Mesothelial cell of epicardium (in vitro differentiated cells): ENCODE data around the gene SMC3. TPM values are rescaled to one million over a fixed set of nuclear protein-coding genes. Genes with fewer than 3 reads are reported as not detected.
"Not testable (repeated sequence)": the region's sequence is repeated elsewhere in the genome, so short reads cannot be mapped to it uniquely, and the experiment has no call there.

Experiments used
- DNase-seq, 2 experiments: peaks; one replicate each; pipeline ENCODE4 v3.0.0; 2021; ENCODE audit warnings: low spot score in 2 of 2; ENCODE audit not compliant: unreplicated experiment in 2 of 2
- H3K27ac Mint-ChIP-seq: 2 replicates; pipeline ENCODE4 v1.8.0; 2021; ENCODE audit warnings: mixed read lengths
- H3K27me3 Mint-ChIP-seq: 2 replicates; pipeline ENCODE4 v1.8.0; 2021; ENCODE audit warnings: low read depth, mixed read lengths
- H3K36me3 Mint-ChIP-seq: 2 replicates; pipeline ENCODE4 v1.8.0; 2021; ENCODE audit warnings: mixed read lengths
- H3K4me1 Mint-ChIP-seq: 2 replicates; pipeline ENCODE4 v1.8.0; 2021; ENCODE audit warnings: mixed read lengths
- H3K4me3 Mint-ChIP-seq: 2 replicates; pipeline ENCODE4 v1.8.0; 2021; ENCODE audit warnings: mild to moderate bottlenecking, moderate library complexity, mixed read lengths
- H3K9me3 Mint-ChIP-seq: 2 replicates; pipeline ENCODE4 v1.8.0; 2021; ENCODE audit warnings: mixed read lengths
- CTCF ChIP-seq: fragments of 200-600 bp; sonication (generic); IDR thresholded peaks from one replicate; pipeline ENCODE4 v1.5.0; 2021; ENCODE audit warnings: antibody characterized with exemption; ENCODE audit not compliant: unreplicated experiment
- total RNA-seq: library from RNA; stranded (reverse); gene quantifications from 3 replicates; pipeline ENCODE4 v1.2.1, GENCODE V29; 2021

The SMC3 gene
- total RNA-seq, 1 donor from 2014 or later: 47.2 TPM

DNA sequence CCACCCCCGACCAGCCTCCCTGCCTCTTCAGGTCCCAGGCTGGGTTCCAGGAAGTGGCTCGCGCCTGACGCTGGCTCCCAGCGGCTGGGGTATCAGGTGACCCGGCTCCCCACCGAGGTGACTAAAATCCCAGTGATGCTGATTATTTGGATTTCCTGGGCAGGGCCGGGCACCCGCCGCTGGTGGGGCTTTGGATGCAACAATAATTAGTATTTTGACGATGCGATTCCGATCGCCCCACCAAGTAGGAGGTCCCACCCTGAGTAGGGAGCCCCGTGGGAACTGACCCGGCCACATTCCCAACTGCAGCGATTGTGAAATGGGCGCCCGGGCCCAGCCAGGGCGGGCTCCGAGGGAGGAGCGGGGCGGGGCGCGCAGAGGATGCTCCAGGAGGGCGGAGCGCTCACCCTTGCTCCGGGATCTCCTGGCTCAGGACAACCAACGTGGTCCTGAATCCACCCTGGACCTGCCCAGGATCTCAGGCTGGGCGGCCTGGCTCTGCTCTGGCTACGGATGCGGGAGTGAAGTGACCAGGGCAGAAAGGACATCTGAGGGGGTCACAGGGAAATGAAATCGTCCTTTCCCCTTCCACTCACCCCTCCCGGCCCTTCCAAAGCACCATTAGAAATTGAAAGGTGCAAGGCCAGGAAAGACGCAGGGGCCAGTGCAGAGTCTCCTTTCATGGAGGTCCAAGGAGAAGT lies 37.2 kb upstream of the SMC3 start:
- DNase-seq: peak; percentile 39 to 67
- peaks cover 2% of the 10 kb centered on the region for H3K4me1 Mint-ChIP-seq
- H3K9me3 Mint-ChIP-seq: no peaks in the 10 kb centered on the region
- no peaks in the 10 kb centered on the region for H3K36me3 Mint-ChIP-seq
- no peak overlapping the region for H3K27ac Mint-ChIP-seq
- TF ChIP-seq CTCF: no peak
- peak overlapping the region; percentile 54 for H3K4me3 Mint-ChIP-seq
- peaks cover 27% of the 10 kb centered on the region for H3K27me3 Mint-ChIP-seq

GRCh38 chr10:110531687-110532086 lies 35.8 kb upstream of the SMC3 start:
- H3K4me3 Mint-ChIP-seq: no peak overlapping the region
- no peak overlapping the region for H3K27ac Mint-ChIP-seq
- peaks cover 2% of the 10 kb centered on the region for H3K4me1 Mint-ChIP-seq
- no peak for DNase-seq
- peaks cover 28% of the 10 kb centered on the region for H3K27me3 Mint-ChIP-seq
- no peak for TF ChIP-seq CTCF
- no peaks in the 10 kb centered on the region for H3K36me3 Mint-ChIP-seq
- H3K9me3 Mint-ChIP-seq: no peaks in the 10 kb centered on the region

DNA sequence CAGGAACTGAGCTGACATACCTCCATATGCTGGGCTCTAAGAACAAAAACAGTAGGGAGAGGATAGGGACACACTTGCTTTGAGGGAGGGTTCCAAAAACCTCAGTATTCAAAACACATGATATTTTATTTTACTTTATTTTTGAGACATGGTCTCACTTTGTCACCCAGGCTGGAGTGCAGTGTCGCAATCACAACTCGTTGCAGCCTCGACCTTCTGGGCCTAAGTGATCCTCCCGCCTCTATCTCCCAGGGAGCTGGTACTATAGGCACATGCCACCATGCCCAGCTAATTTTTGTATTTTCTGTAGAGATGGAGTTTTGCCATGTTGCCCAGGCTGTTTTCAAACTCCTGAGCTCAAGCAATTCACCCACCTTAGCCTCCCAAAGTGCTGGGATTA lies 34.9 kb upstream of the SMC3 start:
- DNase-seq, H3K9me3 Mint-ChIP-seq, H3K27ac Mint-ChIP-seq, H3K4me3 Mint-ChIP-seq, H3K36me3 Mint-ChIP-seq, H3K4me1 Mint-ChIP-seq: not testable (repeated sequence)
- H3K27me3 Mint-ChIP-seq: peaks cover 28% of the 10 kb centered on the region

DNA sequence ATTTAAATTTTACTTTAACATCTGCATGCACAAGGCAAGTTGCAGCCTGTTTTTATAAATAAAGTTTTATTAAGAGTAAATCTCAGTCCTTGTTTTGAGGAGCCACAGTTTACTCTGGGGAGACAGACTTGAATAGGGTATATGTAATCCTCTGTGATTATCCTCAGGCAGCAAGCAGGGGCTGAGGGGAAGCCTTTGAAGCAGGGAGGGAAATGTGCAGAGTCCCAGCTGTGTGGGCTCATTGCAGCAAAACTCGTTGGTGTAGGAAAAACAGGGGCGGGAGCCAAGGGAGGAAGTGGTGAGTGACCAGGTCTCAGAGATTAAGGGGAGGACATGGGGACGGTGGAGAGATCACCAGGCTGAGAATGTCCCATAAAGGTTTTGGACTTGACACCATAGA lies 34.3 kb upstream of the SMC3 start:
- Mint-ChIP-seq H3K4me1 (peaks cover 2% of the 10 kb centered on the region), H3K36me3 (no peaks in the 10 kb centered on the region), H3K27me3 (peaks cover 24% of the 10 kb centered on the region), H3K9me3 (no peaks in the 10 kb centered on the region), H3K4me3 (no peak overlapping the region), H3K27ac (no peak overlapping the region)
- DNase-seq: no peak
- no peak for TF ChIP-seq CTCF

DNA sequence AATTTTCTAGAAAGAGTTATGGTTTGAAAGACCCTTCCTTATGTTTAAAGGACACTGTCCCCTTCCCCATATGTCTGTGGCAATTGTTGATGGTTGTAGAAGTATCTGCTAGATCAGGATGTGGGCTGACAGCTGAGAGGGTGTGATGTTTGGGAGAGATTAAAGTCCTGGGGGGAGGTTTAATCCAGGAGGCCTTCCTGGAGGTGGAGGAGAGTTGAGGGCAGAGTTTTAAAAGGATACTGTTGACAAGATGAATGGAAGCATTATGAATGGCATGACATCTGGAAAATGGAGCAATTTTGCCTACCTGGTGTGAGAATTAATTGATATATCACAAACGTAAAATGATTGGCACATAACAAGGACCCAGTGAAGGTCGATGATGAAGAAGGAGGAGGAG lies 32.9 kb upstream of the SMC3 start:
- Mint-ChIP-seq H3K9me3 (no peaks in the 10 kb centered on the region), H3K27ac (no peak overlapping the region), H3K4me3 (no peak overlapping the region), H3K27me3 (peaks cover 17% of the 10 kb centered on the region), H3K36me3 (no peaks in the 10 kb centered on the region), H3K4me1 (peaks cover 2% of the 10 kb centered on the region)
- TF ChIP-seq CTCF: no peak
- no peak for DNase-seq

DNA sequence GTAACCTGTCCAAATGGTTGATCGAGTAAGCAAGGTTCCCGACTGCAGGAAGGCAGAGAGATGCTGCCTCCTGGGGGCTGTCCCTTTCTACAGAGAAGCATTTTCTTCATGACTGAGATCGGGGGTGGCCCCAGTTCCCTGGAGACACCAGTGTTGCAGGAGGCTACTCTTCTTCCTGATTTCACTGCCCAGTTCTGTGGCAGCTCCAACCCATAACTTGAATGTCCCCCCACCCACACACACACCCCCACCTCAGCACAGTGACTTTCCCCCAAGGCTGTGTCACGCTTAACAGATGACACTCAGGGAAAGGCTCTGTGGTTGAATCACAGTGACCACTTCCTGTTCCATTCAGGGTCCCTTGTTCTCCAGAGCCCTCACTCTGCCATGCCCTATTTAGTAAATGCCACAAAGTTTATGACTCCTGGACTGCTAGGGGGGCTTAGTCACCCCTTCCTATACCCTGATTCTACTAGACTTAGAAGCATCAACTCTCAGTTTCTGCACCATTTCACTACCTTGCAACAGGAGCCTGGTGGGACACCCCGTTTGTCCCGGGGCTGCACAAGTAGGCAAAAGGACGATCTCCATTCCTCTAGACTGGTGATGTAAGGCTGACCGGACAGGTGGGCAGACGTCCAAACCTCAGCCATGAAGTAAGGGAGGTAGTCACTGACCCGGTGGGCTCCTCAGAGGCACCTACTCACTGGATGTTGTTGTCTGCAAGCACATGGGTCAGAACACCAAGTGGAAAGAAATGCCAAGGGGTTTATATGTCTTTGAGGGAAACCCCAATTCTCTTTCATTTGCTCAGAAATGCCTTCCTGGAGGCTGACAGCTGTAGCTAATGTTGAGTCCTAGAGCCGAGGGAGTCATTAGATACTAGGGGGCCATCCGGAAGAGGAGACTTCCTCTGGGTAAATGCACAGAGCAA lies 31.3 kb upstream of the SMC3 start:
- no peak overlapping the region for H3K27ac Mint-ChIP-seq
- peaks cover 4% of the 10 kb centered on the region for H3K27me3 Mint-ChIP-seq
- no peak for TF ChIP-seq CTCF
- H3K4me1 Mint-ChIP-seq: no peaks in the 10 kb centered on the region
- no peak for DNase-seq
- no peaks in the 10 kb centered on the region for H3K36me3 Mint-ChIP-seq
- no peaks in the 10 kb centered on the region for H3K9me3 Mint-ChIP-seq
- H3K4me3 Mint-ChIP-seq: no peak overlapping the region
